H9 (cell line): Measurements from ENCODE around the gene ASPN. TPM values are rescaled to one million over a fixed set of nuclear protein-coding genes. Genes with fewer than 3 reads are reported as not detected.

Experiments
- DNase-seq: peaks from one replicate; pipeline ENCODE4 v3.0.0-alpha.2; 2017
- H2AFZ ChIP-seq: one replicate; pipeline ENCODE4 v1.6.1; 2013; ENCODE audit warnings: mild to moderate bottlenecking, low read length, control low read depth, moderate library complexity
- H2AK5ac ChIP-seq: 2 replicates; pipeline ENCODE4 v1.6.1; 2013; ENCODE audit warnings: low read length, control low read depth, mixed read lengths; ENCODE audit not compliant: insufficient read length
- H2BK120ac ChIP-seq: one replicate; pipeline ENCODE4 v1.6.1; 2013; ENCODE audit warnings: low read depth, mild to moderate bottlenecking, low read length, control low read depth, inconsistent platforms; ENCODE audit not compliant: poor library complexity, severe bottlenecking
- H2BK12ac ChIP-seq: 2 replicates; pipeline ENCODE4 v1.6.1; 2013; ENCODE audit warnings: low read length, control low read depth, mixed read lengths, low read depth; ENCODE audit not compliant: insufficient read length
- H2BK15ac ChIP-seq: 2 replicates; pipeline ENCODE4 v1.6.1; 2013; ENCODE audit warnings: low read depth, low read length, control low read depth
- H2BK20ac ChIP-seq: one replicate; pipeline ENCODE4 v1.6.1; 2013; ENCODE audit warnings: low read depth, mild to moderate bottlenecking, low read length, control low read depth, inconsistent platforms; ENCODE audit not compliant: poor library complexity, severe bottlenecking
- H2BK5ac ChIP-seq: 2 replicates; pipeline ENCODE4 v1.6.1; 2013; ENCODE audit warnings: low read length, control low read depth, mixed read lengths; ENCODE audit not compliant: insufficient read length
- H3K14ac ChIP-seq: 2 replicates; pipeline ENCODE4 v1.6.1; 2013; ENCODE audit warnings: low read length, control low read depth; ENCODE audit not compliant: insufficient read depth
- H3K18ac ChIP-seq: 2 replicates; pipeline ENCODE4 v1.6.1; 2013; ENCODE audit warnings: low read depth, mild to moderate bottlenecking, mixed read lengths, low read length, control low read depth; ENCODE audit not compliant: insufficient read length
- H3K23ac ChIP-seq: 2 replicates; pipeline ENCODE4 v1.6.1; 2013; ENCODE audit warnings: low read length, control low read depth, mixed read lengths, low read depth; ENCODE audit not compliant: insufficient read length
- H3K23me2 ChIP-seq: 2 replicates; pipeline ENCODE4 v1.6.1; 2013; ENCODE audit warnings: low read depth, mild to moderate bottlenecking, mixed read lengths, low read length, control low read depth; ENCODE audit not compliant: insufficient read length, poor library complexity, severe bottlenecking
- H3K27ac ChIP-seq: 2 replicates; pipeline ENCODE4 v1.5.1; 2013; ENCODE audit warnings: low read length, control low read depth, mixed read lengths, low read depth; ENCODE audit not compliant: insufficient read length
- H3K27me3 ChIP-seq: 2 replicates; pipeline ENCODE4 v1.6.1; 2013; ENCODE audit warnings: low read length, control low read depth, inconsistent platforms; ENCODE audit not compliant: insufficient read depth
- H3K4ac ChIP-seq: 2 replicates; pipeline ENCODE4 v1.6.1; 2013; ENCODE audit warnings: low read depth, mild to moderate bottlenecking, control low read depth, inconsistent platforms, low read length, moderate library complexity
- H3K4me1 ChIP-seq: 2 replicates; pipeline ENCODE4 v1.6.1; 2013; ENCODE audit warnings: low read length, control low read depth, inconsistent platforms; ENCODE audit not compliant: insufficient read depth
- H3K4me2 ChIP-seq: 2 replicates; pipeline ENCODE4 v1.6.1; 2013; ENCODE audit warnings: low read length, control low read depth, mixed read lengths; ENCODE audit not compliant: insufficient read length, insufficient read depth
- H3K56ac ChIP-seq: 2 replicates; pipeline ENCODE4 v1.6.1; 2013; ENCODE audit warnings: low read depth, mild to moderate bottlenecking, mixed read lengths, low read length, control low read depth; ENCODE audit not compliant: insufficient read length
- H3K79me1 ChIP-seq: 2 replicates; pipeline ENCODE4 v1.6.1; 2013; ENCODE audit warnings: low read depth, mild to moderate bottlenecking, moderate library complexity, low read length, control low read depth, inconsistent platforms; ENCODE audit not compliant: insufficient read depth, poor library complexity, severe bottlenecking
- H3K79me2 ChIP-seq: 2 replicates; pipeline ENCODE4 v1.6.1; 2013; ENCODE audit warnings: low read length, control low read depth, inconsistent platforms; ENCODE audit not compliant: insufficient read depth
- H3K9ac ChIP-seq: 2 replicates; pipeline ENCODE4 v1.6.1; 2013; ENCODE audit warnings: low read length, control low read depth, mixed read lengths; ENCODE audit not compliant: insufficient read length; ENCODE audit errors: extremely low read depth
- H3K9me3 ChIP-seq: one replicate; pipeline ENCODE4 v1.6.1; 2013; ENCODE audit warnings: low read depth, low read length, inconsistent platforms; ENCODE audit not compliant: control insufficient read depth
- H3T11ph ChIP-seq: one replicate; pipeline ENCODE4 v1.6.1; 2013; ENCODE audit warnings: mild to moderate bottlenecking, low read length, control low read depth, inconsistent platforms
- H4K20me1 ChIP-seq: one replicate; pipeline ENCODE4 v1.6.1; 2013; ENCODE audit not compliant: control insufficient read depth, insufficient read length, insufficient read depth
- H4K5ac ChIP-seq: 2 replicates; pipeline ENCODE4 v1.6.1; 2013; ENCODE audit warnings: low read depth, mild to moderate bottlenecking, mixed read lengths, low read length, control low read depth; ENCODE audit not compliant: insufficient read length
- H4K8ac ChIP-seq: replicated peaks from 2 replicates; pipeline ENCODE4 v1.6.1; 2013; ENCODE audit warnings: low read length, control low read depth, mixed read lengths, low read depth; ENCODE audit not compliant: insufficient read length
- H4K91ac ChIP-seq: 2 replicates; pipeline ENCODE4 v1.6.1; 2013; ENCODE audit warnings: low read depth, mild to moderate bottlenecking, moderate library complexity, mixed read lengths, low read length, control low read depth; ENCODE audit not compliant: insufficient read length
- H3K27ac Mint-ChIP-seq, 3 experiments: 2 replicates in 2 of 3; 3 replicates in 1 of 3; pipeline ENCODE4 v1.8.0; 2020 to 2021; ENCODE audit warnings: mixed read lengths in 3 of 3, mild to moderate bottlenecking in 1 of 3, moderate library complexity in 1 of 3
- H3K27me3 Mint-ChIP-seq: 2 replicates; pipeline ENCODE4 v1.8.0; 2021; ENCODE audit warnings: low read depth, mild to moderate bottlenecking, moderate library complexity, mixed read lengths
- H3K36me3 Mint-ChIP-seq, 3 experiments: 2 replicates in 2 of 3; 3 replicates in 1 of 3; pipeline ENCODE4 v1.8.0; 2020 to 2021; ENCODE audit warnings: low read depth in 3 of 3, mixed read lengths in 3 of 3; ENCODE audit not compliant: insufficient read depth in 1 of 3
- H3K4me1 Mint-ChIP-seq, 2 experiments: 2 replicates each; pipeline ENCODE4 v1.8.0; 2020; ENCODE audit warnings: mixed read lengths in 2 of 2
- H3K4me3 Mint-ChIP-seq, 2 experiments: 2 replicates in 1 of 2; 3 replicates in 1 of 2; pipeline ENCODE4 v1.8.0; 2020 to 2021; ENCODE audit warnings: mild to moderate bottlenecking in 2 of 2, mixed read lengths in 2 of 2, moderate library complexity in 1 of 2
- H3K9me3 Mint-ChIP-seq, 2 experiments: 2 replicates in 1 of 2; 3 replicates in 1 of 2; pipeline ENCODE4 v1.8.0; 2020; ENCODE audit warnings: mild to moderate bottlenecking in 2 of 2, mixed read lengths in 2 of 2, moderate library complexity in 1 of 2
- CTCF ChIP-seq: fragments of 200-600 bp; sonication (generic); conservative IDR thresholded peaks from 3 replicates; pipeline ENCODE4 v1.8.0; 2021; ENCODE audit warnings: antibody characterized with exemption, mild to moderate bottlenecking
- WGBS: extraction: QIAGEN DNeasy Blood & Tissue Kit; methylation state at CpG from one replicate; pipeline ENCODE4 v1.1.7; 2013; ENCODE audit warnings: missing lambda C conversion rate, low lambda C conversion rate, mixed read lengths; ENCODE audit not compliant: insufficient read length; ENCODE audit errors: extremely low coverage; 5-methylcytosine and 5-hydroxymethylcytosine counted together
- total RNA-seq: library from RNA; stranded (reverse); gene quantifications from 2 replicates; pipeline ENCODE4 v1.2.1, GENCODE V29; 2021

The ASPN gene
- total RNA-seq, 1 experiment from 2014 or later: not detected

GRCh38 chr9:92432972-92433548 lies 49.2 kb downstream of the ASPN start:
- Histone ChIP-seq H2BK120ac (no peak overlapping the region), H3K23ac (no peak overlapping the region), H3K79me1 (no peaks in the 10 kb centered on the region), H3K9ac (no peak overlapping the region), H4K8ac (no peak overlapping the region), H4K20me1 (no peaks in the 10 kb centered on the region), H2BK15ac (no peak overlapping the region), H3K14ac (no peak overlapping the region), H3K4me2 (no peak overlapping the region), H2AK5ac (no peak overlapping the region), H3K4ac (no peak overlapping the region), H3T11ph (no peak overlapping the region), H4K5ac (no peak overlapping the region), H3K56ac (no peak overlapping the region), H4K91ac (no peak overlapping the region), H3K9me3 (no peaks in the 10 kb centered on the region), H2BK12ac (no peak overlapping the region), H3K79me2 (no peaks in the 10 kb centered on the region), H3K23me2 (no peaks in the 10 kb centered on the region), H3K4me1 (no peaks in the 10 kb centered on the region), H2BK5ac (no peak overlapping the region), H3K27me3 (no peaks in the 10 kb centered on the region), H2AFZ (no peak overlapping the region), H3K27ac (no peak overlapping the region), H2BK20ac (no peak overlapping the region), H3K18ac (no peak overlapping the region)
- no CpG with 5 or more reads among the region's 5 CpGs for WGBS
- Mint-ChIP-seq H3K4me3 (no peak overlapping the region), H3K4me1 (no peaks in the 10 kb centered on the region), H3K27ac (no peak overlapping the region), H3K27me3 (no peaks in the 10 kb centered on the region), H3K9me3 (no peaks in the 10 kb centered on the region), H3K36me3 (no peaks in the 10 kb centered on the region)
- no peak for DNase-seq
- no peak for TF ChIP-seq CTCF
